ELR (cell line): ENCODE results near the gene FHAD1.
"Not testable (repeated sequence)": the region's sequence is repeated elsewhere in the genome, so short reads cannot be mapped to it uniquely, and the experiment has no call there.

Experiments used
- DNase-seq: peaks from one replicate; pipeline ENCODE4 v3.0.0-alpha.2; 2015; ENCODE audit warnings: low read depth

FHAD1 gene

DNA sequence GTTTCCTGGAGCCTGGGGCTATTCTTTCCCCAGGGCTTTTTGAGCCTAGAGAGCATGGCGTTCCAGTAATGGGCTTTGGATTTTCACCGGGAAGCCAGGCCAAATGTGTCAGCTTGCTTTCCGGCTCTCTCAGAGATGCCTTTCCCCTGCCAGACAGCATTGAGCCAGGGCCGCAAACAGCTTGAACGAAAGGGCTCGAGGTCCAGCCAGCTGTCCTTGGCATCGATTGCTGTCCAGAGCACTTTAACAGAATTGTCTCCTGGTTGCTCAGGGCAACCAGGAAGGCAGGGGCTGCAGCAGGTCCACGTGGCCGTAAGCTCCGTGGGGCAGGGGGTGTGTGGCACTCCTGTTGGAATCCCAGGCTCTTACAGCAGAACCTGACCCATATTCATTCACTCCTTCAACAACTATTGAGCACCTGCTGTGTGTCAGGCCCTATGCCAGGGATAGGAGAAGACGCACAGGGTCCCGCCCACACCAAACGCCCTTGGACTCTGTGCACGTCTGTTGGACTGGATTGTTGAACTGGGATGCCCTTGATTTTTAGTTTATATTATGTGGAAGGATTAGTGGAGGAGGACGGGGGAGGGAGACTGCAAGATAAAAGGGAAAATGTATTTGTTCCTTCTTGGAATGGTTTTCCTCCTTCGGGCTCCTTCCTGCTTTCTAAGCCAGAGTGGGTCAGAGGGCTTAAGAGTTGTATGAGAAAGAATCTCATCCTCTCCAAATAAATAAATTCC is 123.9 kb downstream of the FHAD1 start:
- DNase-seq, result no peak

DNA sequence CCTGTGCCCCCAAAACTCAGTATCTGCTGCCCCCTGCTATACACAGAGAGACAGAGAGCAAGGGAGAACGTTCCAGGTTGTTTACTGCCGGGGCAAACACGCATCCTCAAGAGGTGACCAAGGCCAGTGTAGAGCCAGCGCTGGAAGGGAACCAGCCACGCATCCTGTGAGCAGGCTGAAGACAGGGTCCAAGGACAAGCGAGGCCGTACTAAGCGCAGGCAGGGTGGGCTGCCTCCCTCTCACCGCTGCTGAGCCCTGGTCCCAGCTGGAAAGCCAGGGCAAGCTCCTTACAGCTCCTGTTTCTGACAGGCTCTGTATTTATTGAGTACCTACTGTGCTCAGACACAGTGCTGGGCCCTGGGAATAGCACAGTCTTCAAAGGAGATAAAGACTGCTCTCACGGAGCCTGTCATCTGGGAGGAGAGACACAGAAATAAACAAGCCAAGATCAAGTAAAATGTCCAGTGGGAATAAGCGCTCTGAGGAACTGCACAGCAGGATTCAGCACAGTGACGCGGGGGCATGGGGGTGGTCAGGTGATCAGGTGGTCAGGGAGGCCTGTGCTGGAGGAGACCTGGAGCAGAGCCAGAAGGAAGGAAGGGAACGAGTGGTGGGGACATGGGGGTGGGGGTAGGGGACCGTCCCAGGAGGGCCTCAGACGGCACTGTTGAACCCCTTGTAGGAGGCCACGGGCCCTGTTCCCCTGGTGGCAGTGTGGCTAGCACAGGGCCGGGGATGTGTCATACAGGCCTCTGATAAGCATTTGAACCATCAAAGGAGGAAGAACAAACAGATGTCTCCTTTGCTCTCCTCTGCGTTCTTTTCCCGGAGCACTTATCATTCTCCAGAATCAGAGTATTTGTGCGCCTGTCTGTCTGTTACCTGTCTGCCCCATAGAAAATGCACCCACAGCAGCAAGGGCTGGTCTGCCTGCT is 124.9 kb downstream of the FHAD1 start:
- DNase-seq, result no peak

DNA sequence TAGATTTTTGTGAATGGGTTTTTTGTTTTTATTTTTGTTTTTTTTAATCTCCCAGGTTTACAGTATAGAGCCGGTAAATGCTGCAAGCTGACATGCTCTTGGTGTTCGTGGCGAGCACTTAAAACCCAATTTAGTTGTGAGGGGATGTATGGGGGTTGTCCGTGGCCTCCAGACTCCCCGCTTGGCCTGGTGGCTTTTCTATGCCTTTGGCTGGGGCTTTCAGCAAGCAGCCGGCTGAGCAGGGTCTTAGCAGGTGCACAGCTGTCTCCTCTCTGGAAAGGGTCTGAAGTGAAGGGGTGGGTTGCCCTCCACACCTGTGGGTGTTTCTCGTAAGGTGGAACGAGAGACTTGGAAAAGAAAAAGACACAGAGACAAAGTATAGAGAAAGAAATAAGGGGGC is 131.7 kb downstream of the FHAD1 start:
- DNase-seq, result no peak

DNA sequence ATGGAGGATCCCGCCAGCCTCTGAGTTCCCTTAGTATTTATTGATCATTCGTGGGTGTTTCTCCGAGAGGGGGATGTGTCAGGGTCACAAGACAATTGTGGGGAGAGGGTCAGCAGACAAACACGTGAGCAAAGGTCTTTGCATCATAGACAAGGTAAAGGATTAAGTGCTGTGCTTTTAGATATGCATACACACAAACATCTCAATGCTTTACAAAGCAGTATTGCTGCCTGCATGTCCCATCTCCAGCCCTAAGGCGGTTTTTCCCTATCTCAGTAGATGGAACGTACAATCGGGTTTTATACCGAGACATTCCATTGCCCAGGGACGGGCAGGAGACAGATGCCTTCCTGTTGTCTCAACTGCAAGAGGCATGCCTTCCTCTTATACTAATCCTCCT is 132.1 kb downstream of the FHAD1 start:
- not testable (repeated sequence) for DNase-seq

DNA sequence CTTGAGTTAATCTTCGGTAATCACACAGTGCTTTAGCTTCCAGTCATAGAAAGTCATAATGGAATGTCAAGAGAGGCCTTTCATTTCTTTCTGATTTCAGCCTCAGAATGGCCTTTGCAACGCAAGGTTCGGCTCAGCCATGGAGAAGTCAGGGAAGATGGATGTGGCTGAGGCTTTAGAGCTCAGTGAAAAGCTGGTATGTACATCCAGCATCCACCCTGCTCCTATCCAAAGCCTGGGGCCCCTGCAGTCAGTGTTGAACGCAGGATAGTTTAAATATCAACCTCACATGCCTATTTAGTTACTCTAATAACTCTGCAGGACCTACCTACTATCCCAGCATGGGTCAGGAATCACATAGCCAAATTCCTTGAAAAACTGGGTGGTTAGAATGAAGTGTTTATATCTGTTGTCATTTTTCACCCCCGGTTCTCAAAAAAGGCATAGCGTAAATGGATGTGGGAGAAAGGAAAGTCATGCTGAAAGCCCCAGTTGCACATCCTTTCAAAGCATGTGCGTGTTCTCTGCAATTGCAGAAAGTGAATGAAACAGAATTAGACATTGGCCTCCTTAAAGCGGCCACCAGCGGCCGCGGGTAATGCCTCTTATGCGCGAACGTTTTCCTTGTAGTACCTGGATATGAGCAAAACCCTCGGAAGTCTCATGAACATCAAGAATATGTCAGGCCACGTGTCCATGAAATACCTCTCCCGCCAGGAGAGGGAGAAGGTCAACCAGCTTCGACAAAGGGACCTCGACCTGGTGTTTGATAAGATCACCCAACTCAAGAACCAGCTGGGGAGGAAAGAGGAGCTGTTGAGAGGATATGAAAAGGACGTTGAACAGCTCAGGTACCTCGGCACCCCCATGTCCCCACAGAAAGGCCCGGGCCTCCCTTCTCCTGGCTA is 133.8 kb downstream of the FHAD1 start:
- no peak for DNase-seq

DNA sequence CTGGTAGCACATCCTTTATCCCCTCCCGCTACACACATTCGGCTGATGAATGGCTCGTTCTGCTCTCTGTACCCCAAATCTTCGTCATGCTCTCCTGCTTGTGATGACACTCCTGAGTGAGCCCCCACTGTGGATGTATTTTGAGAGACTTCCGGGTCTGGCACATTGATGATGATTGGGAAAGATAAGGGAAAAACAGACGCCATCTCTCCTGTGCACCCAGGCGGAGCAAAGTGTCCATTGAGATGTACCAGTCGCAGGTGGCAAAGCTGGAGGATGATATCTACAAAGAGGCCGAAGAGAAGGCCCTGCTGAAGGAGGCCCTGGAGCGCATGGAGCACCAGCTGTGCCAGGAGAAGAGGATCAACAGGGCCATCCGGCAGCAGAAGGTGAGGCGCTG is 134.8 kb downstream of the FHAD1 start:
- no peak for DNase-seq

DNA sequence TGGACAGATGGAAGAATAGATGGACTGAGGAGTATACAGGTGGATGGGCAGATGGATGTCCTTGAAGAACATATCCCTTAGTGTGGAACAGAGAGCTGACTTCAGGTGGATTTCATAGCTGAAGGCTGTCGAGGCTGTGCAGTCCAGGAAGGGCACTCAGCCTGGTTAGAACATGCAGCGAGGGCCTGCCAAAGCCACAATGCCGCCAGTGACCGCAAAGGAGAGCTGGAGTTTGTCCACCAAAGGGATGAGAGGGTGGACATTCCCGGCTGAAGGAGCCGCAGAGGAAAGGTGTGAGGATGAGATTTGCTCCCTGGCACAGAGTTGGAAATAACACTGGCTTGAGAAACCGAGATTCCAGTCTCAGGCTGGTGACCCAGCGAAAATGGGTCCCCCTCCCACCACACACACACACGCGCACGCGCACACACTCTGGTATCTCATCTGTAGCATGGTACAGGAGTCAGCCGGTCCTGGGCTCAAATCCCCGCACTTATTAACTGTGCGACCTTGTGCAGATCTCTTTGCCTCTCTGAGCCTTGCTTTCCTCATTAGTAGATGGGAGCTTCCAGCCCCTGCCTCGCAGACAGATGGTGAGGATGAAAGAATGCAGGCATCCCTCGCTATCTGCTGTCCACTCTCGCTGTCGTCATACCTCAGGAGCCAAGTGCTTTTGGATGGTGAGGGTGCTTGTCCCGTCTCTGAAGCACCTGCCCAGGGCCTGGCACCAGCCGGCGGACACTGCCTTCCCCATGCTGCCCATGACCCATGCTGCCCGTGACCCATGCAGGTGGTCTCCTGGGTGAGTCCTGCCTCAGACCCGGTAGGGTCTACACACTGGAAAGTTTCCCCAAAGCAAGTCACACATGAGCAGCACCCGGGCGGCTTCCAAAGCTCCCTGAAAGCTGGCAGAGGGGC is 135.8 kb downstream of the FHAD1 start:
- DNase-seq, result no peak

DNA sequence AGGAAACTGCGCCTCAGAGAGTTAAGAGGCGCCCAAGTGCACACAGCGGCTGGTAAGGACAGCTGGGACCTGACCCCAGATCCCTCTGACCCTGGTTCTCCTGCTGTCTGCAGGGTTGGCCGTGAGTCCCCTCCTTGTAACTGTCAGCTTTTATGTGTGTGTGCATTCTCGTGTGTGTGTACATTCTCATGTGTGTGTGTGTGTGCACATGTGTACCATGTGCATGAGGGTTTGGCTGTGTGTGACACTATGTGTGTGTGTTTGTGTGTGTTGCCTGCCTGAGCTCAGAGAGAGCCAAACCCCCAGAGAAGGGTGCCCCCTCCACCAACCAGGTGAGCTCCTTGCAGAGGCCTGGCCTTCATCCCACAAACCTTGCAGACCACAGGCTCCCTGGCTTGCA is 136.8 kb downstream of the FHAD1 start:
- no peak for DNase-seq

DNA sequence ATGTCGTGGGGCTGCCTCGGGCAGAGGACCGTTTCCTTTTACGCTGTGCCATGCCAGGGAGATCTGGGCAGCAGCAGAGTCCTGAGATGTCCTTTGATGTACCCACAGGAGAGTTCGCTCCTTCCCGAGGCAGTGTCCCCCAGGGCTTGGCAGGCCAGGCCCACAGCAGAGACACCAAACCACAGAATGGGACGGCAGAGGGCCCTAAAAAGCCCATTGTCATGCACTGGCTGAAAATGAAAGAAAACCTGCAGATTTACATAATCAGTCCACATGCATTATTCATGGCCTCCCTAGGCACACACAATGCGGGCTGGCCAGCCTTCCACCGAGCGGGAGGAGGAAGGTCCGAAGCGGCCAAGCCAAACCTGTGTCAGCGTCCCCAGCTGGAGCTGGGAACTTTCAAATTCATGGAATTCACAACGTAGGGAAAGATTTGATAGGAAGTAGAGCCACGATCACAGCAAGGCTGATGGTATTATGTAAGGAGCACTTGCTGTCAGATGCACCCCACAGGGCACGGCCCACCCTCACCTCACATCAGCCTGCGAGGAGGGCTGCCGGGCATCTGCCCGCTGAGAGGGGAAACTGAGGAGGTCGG is 137.4 kb downstream of the FHAD1 start:
- DNase-seq, result no peak

DNA sequence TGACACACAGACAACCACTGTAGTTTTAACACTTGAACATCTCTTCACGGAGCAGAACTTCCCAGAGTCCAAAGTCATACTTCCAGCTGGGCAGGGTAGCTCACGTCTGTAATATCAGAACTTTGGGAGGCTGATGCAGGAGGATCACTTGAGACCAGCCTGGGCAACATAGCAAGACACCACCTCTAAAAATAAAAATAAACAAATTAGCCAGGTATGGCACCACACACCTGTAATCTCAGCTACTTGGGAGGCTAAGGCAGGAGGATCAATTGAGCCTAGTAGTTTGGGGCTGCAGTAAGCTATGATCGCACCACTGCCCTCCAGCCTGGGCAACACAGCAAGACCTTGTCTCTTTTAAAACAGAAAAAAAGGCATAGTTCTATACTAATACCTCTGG is 138.4 kb downstream of the FHAD1 start:
- DNase-seq, result no peak

DNA sequence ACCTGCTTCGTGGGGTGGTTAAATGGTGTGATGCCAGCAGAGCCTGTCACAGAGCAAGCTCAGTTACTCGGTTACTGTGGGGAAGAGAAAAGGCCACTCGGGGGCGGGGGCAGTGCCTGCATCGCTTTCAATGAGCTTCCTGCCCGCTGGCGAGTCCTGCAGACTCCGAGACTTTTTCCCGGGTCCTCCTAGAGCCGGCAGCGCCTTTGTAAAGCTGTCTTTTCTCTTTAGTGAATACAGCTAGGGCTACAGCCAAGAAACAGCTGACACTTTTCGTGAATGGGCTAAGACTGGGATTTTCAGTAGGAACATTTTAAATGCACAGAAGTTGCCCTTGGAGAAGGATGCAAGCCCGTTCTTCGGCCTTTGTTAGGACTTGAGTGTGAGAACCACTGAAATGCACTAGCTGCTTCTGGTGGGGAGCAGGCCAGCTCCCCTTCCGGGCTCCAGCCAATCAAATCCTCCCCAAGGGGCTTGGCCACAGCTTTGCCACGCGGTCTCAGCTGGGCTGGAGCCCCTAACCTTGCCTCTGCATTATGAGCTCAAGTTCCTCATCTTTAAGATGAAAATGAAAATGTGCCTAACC is 139.2 kb downstream of the FHAD1 start:
- DNase-seq, result no peak

DNA sequence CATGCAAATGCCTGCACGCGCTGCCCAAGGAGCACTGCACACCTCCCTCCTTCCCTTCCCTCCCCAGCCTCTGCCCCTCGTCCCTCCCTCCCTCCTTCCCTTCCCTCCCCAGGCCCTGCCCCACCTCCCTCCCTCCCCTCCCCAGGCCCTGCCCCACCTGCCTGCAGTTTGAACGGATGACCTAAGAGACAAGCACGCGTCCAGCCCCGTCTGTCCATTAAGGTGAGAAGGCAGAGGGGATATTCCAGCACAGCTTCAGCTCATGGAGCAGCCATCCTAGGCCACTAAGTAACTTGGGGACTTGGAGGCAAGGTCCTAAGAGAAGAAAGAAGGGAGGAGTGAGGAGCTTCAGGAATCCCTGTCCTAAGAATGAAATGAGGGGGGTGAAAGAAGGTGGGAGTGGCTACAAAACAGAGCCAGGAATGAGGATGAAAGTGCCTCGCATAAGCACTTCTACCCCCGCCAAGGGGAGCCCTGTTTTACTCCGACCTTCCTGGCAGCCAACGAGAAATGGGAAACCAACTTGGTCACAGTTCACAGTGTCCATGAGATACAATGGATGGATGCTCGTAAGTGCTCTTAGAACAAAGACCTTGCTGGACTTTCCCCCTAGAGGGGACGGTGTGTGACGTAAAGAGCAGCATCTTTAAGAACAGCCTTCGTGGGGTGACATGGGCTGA is 141.3 kb downstream of the FHAD1 start:
- no peak for DNase-seq

DNA sequence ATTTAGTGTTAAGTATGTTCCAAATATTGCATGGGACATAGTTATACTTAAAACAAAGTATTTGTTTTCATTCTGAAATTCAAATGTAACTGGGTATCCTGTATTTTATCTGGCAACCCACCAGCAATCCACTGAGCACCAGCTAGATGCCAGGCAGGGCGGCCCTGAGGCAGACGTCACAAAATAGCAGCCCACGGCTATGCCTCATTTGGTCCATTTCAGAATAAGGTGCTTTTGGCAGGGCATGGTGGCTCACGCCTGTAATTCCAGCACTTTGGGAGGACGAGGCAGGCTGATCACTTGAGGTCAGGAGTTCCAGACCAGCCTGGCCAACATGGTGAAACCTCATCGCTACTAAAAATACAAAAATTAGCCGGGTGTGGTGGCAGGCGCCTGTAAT is 142.8 kb downstream of the FHAD1 start:
- DNase-seq, result not testable (repeated sequence)

DNA sequence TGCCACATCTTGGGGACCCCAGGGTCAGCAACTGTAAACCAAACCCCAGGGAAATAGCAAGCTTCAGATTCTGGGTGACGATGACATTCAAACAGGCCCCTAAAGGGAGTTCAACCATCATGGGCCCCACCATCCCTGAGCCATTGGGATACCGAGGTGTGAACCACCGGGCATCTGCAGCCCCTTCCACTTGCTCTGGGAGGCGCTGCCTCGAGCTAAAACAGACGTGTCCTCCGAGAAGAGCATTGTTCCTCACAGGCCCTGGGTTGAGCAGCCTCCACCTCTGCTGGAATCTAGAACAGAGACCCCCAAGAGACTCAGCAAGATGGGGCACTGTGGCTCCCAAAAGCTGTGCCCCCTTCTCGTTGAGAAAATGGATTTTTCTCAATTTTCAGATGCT is 143.6 kb downstream of the FHAD1 start:
- no peak for DNase-seq

DNA sequence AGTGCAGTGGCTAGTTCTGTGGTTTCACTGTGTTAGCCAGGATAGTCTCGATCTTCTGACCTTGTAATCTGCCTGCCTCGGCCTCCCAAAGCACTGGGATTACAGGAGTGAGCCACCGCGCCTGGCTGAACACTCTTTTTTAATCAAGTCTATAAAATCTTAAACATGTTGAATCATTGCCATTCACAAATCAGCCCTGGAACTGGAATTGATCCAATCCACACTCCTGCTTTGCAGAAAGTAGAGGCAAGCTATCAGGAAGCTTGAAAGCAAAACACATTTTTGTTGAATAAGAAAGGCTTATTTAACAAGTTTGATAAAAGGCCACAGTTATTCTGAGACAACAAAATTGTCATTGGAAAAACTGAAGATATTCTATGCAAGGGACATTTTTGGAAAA is 144.3 kb downstream of the FHAD1 start:
- DNase-seq, result no peak

DNA sequence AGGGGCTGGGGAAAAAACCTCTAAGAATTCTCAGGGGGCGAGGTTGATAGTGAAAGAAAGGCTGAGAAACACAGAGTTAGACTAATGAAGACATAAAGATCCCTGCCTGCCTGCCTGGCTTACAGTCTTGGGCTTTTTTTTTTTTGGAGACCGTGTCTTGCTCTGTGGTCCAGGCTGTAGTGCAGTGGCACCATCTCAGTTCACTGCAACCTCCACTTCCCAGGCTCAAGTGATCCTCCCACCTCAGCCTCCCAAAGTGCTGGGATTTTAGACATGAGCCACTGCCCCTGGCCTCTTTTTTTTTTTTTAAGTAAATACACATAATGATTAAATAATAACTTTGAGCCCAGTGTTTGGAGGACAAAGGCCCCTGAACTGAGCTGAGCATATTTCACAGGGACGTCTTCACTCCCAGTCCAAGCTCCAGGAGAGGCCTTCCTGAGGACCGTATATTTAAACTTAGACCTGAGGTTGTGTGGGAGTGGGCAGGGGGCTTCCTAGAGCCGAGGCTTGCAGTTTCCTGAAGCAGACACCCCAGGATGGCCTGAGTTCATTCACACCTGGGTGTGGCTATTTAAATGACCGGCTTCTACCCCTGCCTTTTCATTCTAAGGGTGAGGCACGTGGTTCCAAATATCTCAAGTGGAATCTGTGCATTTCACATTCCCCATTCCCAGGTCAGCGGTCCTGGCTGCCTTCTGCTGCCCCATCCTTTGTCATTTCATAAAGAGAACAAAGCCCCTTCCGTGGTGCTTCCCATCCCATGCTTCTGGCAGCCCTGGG is 146.6 kb downstream of the FHAD1 start:
- DNase-seq, result no peak

DNA sequence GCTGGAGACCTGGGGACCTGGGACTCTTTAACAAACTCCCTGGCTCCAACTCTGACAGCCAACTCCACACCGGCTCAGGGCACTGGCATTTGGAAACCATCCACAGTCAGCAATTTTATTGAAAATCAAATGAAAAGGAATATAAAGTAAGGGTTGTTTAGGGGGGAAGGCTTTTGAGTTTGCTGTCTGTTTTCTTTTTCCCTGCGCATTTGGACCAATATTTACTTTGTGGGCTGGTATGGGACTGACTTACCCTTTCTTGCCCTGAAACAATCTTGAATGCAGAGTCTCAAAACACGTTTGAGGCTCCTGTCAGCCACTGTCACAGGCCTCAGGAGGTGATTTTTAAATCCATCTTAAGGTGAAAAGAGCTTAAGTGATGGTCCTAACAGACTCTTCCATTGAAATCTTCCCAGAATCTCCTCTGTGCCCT is 147.3 kb downstream of the FHAD1 start:
- DNase-seq, result no peak

DNA sequence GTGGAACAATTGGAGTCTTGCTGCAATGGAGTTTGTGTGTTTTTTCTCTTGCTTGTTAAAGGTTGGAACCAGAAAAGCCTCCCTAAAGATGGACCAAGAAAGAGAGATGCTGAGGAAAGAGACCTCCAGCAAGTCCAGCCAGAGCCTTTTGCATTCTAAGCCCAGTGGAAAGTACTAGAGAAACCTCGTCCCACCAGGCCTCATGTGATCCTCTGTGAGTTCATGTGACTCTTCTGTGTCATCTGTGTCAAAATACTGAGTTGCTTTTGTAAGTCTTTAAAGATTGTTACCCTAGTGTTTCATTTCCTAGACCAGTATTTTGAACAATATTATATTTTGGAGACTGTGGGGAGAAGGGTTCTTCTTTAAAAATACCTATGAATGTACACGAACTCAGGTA is 150.2 kb downstream of the FHAD1 start:
- DNase-seq, result no peak

DNA sequence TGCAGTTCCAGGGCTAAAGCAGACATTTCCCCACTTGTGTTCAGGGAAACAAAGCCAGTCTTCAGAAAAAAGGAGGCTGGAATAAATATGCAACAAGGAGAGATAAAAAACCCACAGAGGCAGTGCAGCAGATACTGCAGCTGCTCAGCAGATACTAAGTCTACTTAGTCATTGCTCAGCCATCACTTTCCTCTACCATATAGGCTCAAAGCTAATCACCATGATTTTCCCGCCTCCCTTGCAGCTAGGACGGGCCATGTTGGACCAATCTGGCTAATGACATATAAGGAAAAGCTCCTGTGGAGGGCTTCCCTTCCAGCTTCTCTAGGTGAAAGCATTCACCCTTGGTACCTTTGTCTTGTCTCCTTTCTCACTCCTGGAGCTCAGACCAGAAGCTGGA is 152.7 kb downstream of the FHAD1 start:
- DNase-seq, result no peak
